ENCODE data around the gene PRDM16. TPM values are rescaled to one million over a fixed set of nuclear protein-coding genes. Genes with fewer than 3 reads are reported as not detected.

The PRDM16 gene
- polyA plus RNA-seq, 1 donor from 2014 or later: 0.21 TPM

DNA sequence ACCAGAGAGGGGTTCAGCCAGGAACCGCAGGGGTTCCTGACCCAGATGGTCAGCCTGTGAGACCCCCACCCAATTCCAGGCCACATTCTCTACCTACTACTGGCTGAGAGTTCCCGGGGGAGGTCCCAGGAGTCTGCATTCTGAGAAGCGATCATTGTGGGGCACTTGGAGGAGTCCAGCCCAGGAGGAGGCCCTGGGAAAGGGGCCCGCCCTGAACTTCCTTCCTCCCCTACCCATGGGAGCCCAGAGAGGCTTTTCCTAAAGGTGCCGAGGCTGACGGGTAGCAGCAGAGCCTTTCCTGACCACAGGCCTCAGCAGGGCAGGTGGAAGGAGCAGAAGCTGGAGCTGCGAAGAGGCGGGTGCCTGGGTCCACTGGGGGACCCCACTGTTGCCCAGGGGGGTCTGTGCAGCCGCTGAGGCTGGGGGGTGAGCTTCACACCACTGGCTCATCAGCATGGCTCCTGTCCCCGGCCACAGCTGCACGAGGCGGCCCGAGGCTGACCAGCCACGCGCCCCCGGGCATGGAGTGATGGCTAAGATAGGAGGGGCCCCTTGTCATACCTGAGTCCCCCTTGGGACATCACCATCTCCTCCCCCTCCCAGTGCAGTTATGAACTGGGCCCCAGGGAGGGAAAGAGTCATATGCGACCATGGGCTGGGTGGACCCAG is 127.7 kb downstream of the PRDM16 start:
- no peak overlapping the region for H2AFZ ChIP-seq (ENCODE audit: low read depth, low read length)
- H3K9me3 ChIP-seq (ENCODE audit: low read length): no peaks in the 10 kb centered on the region
- no peak overlapping the region for H3K27ac ChIP-seq (ENCODE audit: low read length)
- no peak overlapping the region for H3K9ac ChIP-seq (ENCODE audit: low read length)
- no peaks in the 10 kb centered on the region for H3K9me2 ChIP-seq (ENCODE audit: insufficient read depth, low read length)
- no peak overlapping the region for H3K4me2 ChIP-seq (ENCODE audit: low read length)
- no peak overlapping the region for H3K4me3 ChIP-seq (ENCODE audit: low read length)
- H3K36me3 ChIP-seq (ENCODE audit: insufficient read depth, low read length): no peaks in the 10 kb centered on the region
- TF ChIP-seq, protein P1, sequence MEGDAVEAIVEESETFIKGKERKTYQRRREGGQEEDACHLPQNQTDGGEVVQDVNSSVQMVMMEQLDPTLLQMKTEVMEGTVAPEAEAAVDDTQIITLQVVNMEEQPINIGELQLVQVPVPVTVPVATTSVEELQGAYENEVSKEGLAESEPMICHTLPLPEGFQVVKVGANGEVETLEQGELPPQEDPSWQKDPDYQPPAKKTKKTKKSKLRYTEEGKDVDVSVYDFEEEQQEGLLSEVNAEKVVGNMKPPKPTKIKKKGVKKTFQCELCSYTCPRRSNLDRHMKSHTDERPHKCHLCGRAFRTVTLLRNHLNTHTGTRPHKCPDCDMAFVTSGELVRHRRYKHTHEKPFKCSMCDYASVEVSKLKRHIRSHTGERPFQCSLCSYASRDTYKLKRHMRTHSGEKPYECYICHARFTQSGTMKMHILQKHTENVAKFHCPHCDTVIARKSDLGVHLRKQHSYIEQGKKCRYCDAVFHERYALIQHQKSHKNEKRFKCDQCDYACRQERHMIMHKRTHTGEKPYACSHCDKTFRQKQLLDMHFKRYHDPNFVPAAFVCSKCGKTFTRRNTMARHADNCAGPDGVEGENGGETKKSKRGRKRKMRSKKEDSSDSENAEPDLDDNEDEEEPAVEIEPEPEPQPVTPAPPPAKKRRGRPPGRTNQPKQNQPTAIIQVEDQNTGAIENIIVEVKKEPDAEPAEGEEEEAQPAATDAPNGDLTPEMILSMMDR (IDR thresholded peaks at IDR 0.05; ENCODE audit: poor library complexity, severe bottlenecking): no peak
- no peak for TF ChIP-seq POLR2AphosphoS5 (IDR thresholded peaks at IDR 0.05)
- H3F3A ChIP-seq (ENCODE audit: insufficient read depth, low read length, poor library complexity, severe bottlenecking): no peaks in the 10 kb centered on the region
- H3K27me3 ChIP-seq (ENCODE audit: insufficient read depth, low read depth, low read length): no peaks in the 10 kb centered on the region
- H3K79me2 ChIP-seq (replicated peaks; ENCODE audit: insufficient read depth, low read length): peaks cover 3% of the 10 kb centered on the region
- no peaks in the 10 kb centered on the region for H4K20me1 ChIP-seq (ENCODE audit: insufficient read depth)

- peaks cover 3% of the 10 kb centered on the region for H3K79me2 ChIP-seq (replicated peaks; ENCODE audit: insufficient read depth, low read length)
- H3K4me3 ChIP-seq (ENCODE audit: low read length): no peak overlapping the region
These were observed 128.8 kb downstream of the PRDM16 start for GRCh38 chr1:3197781-3198316.

More at GRCh38 chr1:3197781-3198316, 128.8 kb downstream of the PRDM16 start:
- no peak for TF ChIP-seq EP300 (conservative IDR thresholded peaks at IDR 0.05; ENCODE audit: poor library complexity, severe bottlenecking)
- TF ChIP-seq MXI1 (conservative IDR thresholded peaks at IDR 0.05; ENCODE audit: poor library complexity, severe bottlenecking): no peak
- no peak for TF ChIP-seq REST (IDR thresholded peaks at IDR 0.05; ENCODE audit: borderline replicate concordance)
- TF ChIP-seq SMC3 (conservative IDR thresholded peaks at IDR 0.05; ENCODE audit: poor library complexity): no peak
- no peak for TF ChIP-seq POLR2AphosphoS5 (IDR thresholded peaks at IDR 0.05)
- no peak for TF ChIP-seq RAD21 (conservative IDR thresholded peaks at IDR 0.05)
- TF ChIP-seq TAF1 (IDR thresholded peaks at IDR 0.05; ENCODE audit: low read depth): no peak
- no peak for TF ChIP-seq EZH2 (IDR thresholded peaks at IDR 0.05; ENCODE audit: borderline replicate concordance, insufficient read depth, low read length, poor library complexity, severe bottlenecking)
- TF ChIP-seq, protein P1 (IDR thresholded peaks at IDR 0.05; ENCODE audit: poor library complexity, severe bottlenecking): no peak
- no peak overlapping the region for H3K4me2 ChIP-seq (ENCODE audit: low read length)
- H3K27ac ChIP-seq (ENCODE audit: low read length): no peak overlapping the region
- H3F3A ChIP-seq (ENCODE audit: insufficient read depth, low read length, poor library complexity, severe bottlenecking): no peaks in the 10 kb centered on the region
- H3K9me2 ChIP-seq (ENCODE audit: insufficient read depth, low read length): no peaks in the 10 kb centered on the region
- no peak overlapping the region for H2AFZ ChIP-seq (ENCODE audit: low read depth, low read length)
- no peak overlapping the region for H3K9ac ChIP-seq (ENCODE audit: low read length)
- no peaks in the 10 kb centered on the region for H3K27me3 ChIP-seq (ENCODE audit: insufficient read depth, low read depth, low read length)
- no peaks in the 10 kb centered on the region for H3K9me3 ChIP-seq (ENCODE audit: low read length)
- no peaks in the 10 kb centered on the region for H4K20me1 ChIP-seq (ENCODE audit: insufficient read depth)
- no peaks in the 10 kb centered on the region for H3K36me3 ChIP-seq (ENCODE audit: insufficient read depth, low read length)

Measured in neural cell (in vitro differentiated cells).